Panc1 (cell line): Measurements from ENCODE around the gene ROBO2. TPM values are rescaled to one million over a fixed set of nuclear protein-coding genes. Genes with fewer than 3 reads are reported as not detected.

Experiments used
- ATAC-seq: fragments of 200-7000 bp; cut with Tn5 transposase; 2 replicates; pipeline ENCODE4 v1.9.1; 2020; ENCODE audit warnings: mild to moderate bottlenecking, moderate library complexity
- BruUV-seq: library from RNA; stranded (reverse); fragments of 400-500 nt; replicated peaks from 2 replicates; lab custom pipeline; 2021; lab: Mats Ljungman, UMichigan
- CTCF ChIA-PET: fragments of 300-600 bp; sonication (Branson Sonifier 250); formaldehyde crosslinking; loops from one replicate; lab custom pipeline; 2022; ENCODE audit warnings: antibody characterized with exemption; lab: Charles Lee
- POLR2A ChIA-PET: fragments of 300-600 bp; sonication (Branson Sonifier 250); formaldehyde crosslinking; loops from one replicate; lab custom pipeline; 2022; ENCODE audit warnings: antibody characterized with exemption; lab: Charles Lee
- DNase-seq: peaks from one replicate; pipeline ENCODE4 v3.0.0-alpha.2; 2010; ENCODE audit warnings: low read depth, low spot score
- H3K27ac ChIP-seq: 2 replicates; pipeline ENCODE4 v1.5.1; 2011; ENCODE audit warnings: mild to moderate bottlenecking, low read length, inconsistent platforms
- H3K27me3 ChIP-seq: fragments of 200-500 bp; sonication (Bioruptor generic); 2 replicates; pipeline ENCODE4 v1.6.0; 2014; ENCODE audit warnings: low read length, inconsistent platforms; ENCODE audit not compliant: control insufficient read depth, insufficient read depth
- H3K36me3 ChIP-seq: fragments of 200-500 bp; sonication (Bioruptor generic); 2 replicates; pipeline ENCODE4 v1.5.1; 2014; ENCODE audit warnings: inconsistent platforms, mild to moderate bottlenecking, low read length, moderate library complexity; ENCODE audit not compliant: control insufficient read depth, insufficient read depth
- H3K4me1 ChIP-seq: 2 replicates; pipeline ENCODE4 v1.5.1; 2011; ENCODE audit warnings: inconsistent platforms, mild to moderate bottlenecking, low read length, moderate library complexity; ENCODE audit not compliant: control insufficient read depth, insufficient read depth
- H3K4me3 ChIP-seq, 2 experiments: 2 replicates each; pipeline ENCODE4 v1.5.1; 2011 to 2012; ENCODE audit warnings: low read depth in 2 of 2, low read length in 2 of 2, mild to moderate bottlenecking in 2 of 2, inconsistent platforms in 1 of 2, moderate library complexity in 1 of 2
- H3K9me3 ChIP-seq: fragments of 200-500 bp; sonication (Bioruptor generic); 2 replicates; pipeline ENCODE4 v1.5.1; 2014; ENCODE audit warnings: low read depth, mild to moderate bottlenecking, inconsistent platforms, low read length, moderate library complexity; ENCODE audit not compliant: control insufficient read depth, insufficient read depth
- CTCF ChIP-seq: fragments of 450-650 bp; IDR thresholded peaks from 2 replicates; pipeline ENCODE4 v1.5.1; 2017; ENCODE audit warnings: mild to moderate bottlenecking
- POLR2AphosphoS5 ChIP-seq: IDR thresholded peaks from 2 replicates; pipeline ENCODE4 v1.6.1; 2012; ENCODE audit warnings: mild to moderate bottlenecking, low read depth, low read length, moderate library complexity
- REST ChIP-seq, 2 experiments: IDR thresholded peaks; 2 replicates each; pipeline ENCODE4 v1.6.1; 2011 to 2012; ENCODE audit warnings: low read depth in 2 of 2, control low read depth in 1 of 2, low read length in 1 of 2, mild to moderate bottlenecking in 1 of 2, moderate library complexity in 1 of 2; ENCODE audit not compliant: insufficient read depth in 1 of 2
- SIN3A ChIP-seq: IDR thresholded peaks from 2 replicates; pipeline ENCODE4 v1.6.1; 2012; ENCODE audit warnings: low read depth, mild to moderate bottlenecking, low read length, moderate library complexity, borderline replicate concordance; ENCODE audit not compliant: insufficient read depth
- TCF7L2 ChIP-seq: IDR thresholded peaks from 2 replicates; pipeline ENCODE4 v1.6.1; 2011; ENCODE audit warnings: mild to moderate bottlenecking, low read depth, low read length, inconsistent platforms
- in situ Hi-C: cut with HindIII; loops from 2 replicates; pipeline ENCODE4 v1.10.0; 2016; ENCODE audit warnings: low sequenced_read_pairs, low pct_unique_long_range_greater_than_20kb
- intact Hi-C: fragments of 100-400 bp; cut with micrococcal nuclease; formaldehyde crosslinking; loops from one replicate; pipeline ENCODE4 v1.10.0; 2022; ENCODE audit not compliant: unreplicated experiment
- total RNA-seq: library from RNA; stranded (reverse); gene quantifications from one replicate; pipeline ENCODE4 v1.2.1, GENCODE V29; 2021; ENCODE audit not compliant: unreplicated experiment

The ROBO2 gene
- total RNA-seq, 1 experiment from 2014 or later: 1.3 TPM

- no peaks in the 10 kb centered on the region for H3K36me3 ChIP-seq
- H3K4me3 ChIP-seq: no peak overlapping the region
- H3K4me1 ChIP-seq: no peaks in the 10 kb centered on the region
- H3K27ac ChIP-seq: no peak overlapping the region
- ChIA-PET CTCF (no interaction called here), POLR2A (no interaction called here)
- H3K27me3 ChIP-seq: no peaks in the 10 kb centered on the region
- no peaks in the 10 kb centered on the region for H3K9me3 ChIP-seq
- no peak for ATAC-seq
- no peak for TF ChIP-seq POLR2AphosphoS5
- no peak for TF ChIP-seq CTCF
- TF ChIP-seq SIN3A: no peak
- TF ChIP-seq REST (IDR thresholded peaks at IDR 0.05; ENCODE audit: insufficient read depth in 1 of 2, low read depth in 2 of 2, low read length in 1 of 2): no peak
- no peak for TF ChIP-seq TCF7L2
- intact Hi-C loops: no loop called here
- no TSS peak for BruUV-seq
- in situ Hi-C loops: no loop called here
- DNase-seq: no peak
Observed at GRCh38 chr3:77247817-77248216, 207.9 kb downstream of the ROBO2 start.

GRCh38 chr3:77248420-77248819 is 208.5 kb downstream of the ROBO2 start:
- no peak for DNase-seq
- Histone ChIP-seq H3K4me3 (no peak overlapping the region), H3K4me1 (no peaks in the 10 kb centered on the region), H3K27ac (no peak overlapping the region), H3K27me3 (no peaks in the 10 kb centered on the region), H3K9me3 (no peaks in the 10 kb centered on the region), H3K36me3 (no peaks in the 10 kb centered on the region)
- CTCF ChIA-PET: interaction anchor here (0.5 kb wide), 1 partner anchor 197 kb away, joined by 6 read pairs; no protein-coding TSS in a partner anchor
- no TSS peak for BruUV-seq
- POLR2A ChIA-PET: no interaction called here
- no peak for ATAC-seq
- in situ Hi-C loops: no loop called here
- intact Hi-C loops: no loop called here
- TF ChIP-seq SIN3A (no peak), POLR2AphosphoS5 (no peak)

- Histone ChIP-seq H3K4me3 (no peak overlapping the region), H3K9me3 (no peaks in the 10 kb centered on the region), H3K4me1 (no peaks in the 10 kb centered on the region), H3K36me3 (no peaks in the 10 kb centered on the region), H3K27me3 (no peaks in the 10 kb centered on the region), H3K27ac (no peak overlapping the region)
- TF ChIP-seq TCF7L2 (no peak), POLR2AphosphoS5 (no peak), SIN3A (no peak), CTCF (no peak), REST (IDR thresholded peaks at IDR 0.05; ENCODE audit: insufficient read depth in 1 of 2, low read depth in 2 of 2, low read length in 1 of 2) (no peak)
- ATAC-seq: no peak
- CTCF ChIA-PET: no interaction called here
- in situ Hi-C loops (no loop called here), intact Hi-C loops (no loop called here)
- no TSS peak for BruUV-seq
- no peak for DNase-seq
- POLR2A ChIA-PET: no interaction called here
Observed at GRCh38 chr3:77251136-77251535, 211.2 kb downstream of the ROBO2 start.
